Esophagus squamous epithelium (tissue), 5 donors: ENCODE results near the gene FAM209A. TPM values are rescaled to one million over a fixed set of nuclear protein-coding genes. Genes with fewer than 3 reads are reported as not detected.
"Not testable (repeated sequence)": the region's sequence is repeated elsewhere in the genome, so short reads cannot be mapped to it uniquely, and the experiment has no call there.

ENCODE experiments used
- DNase-seq: peaks from one replicate; lab custom pipeline; 2025; lab: John Stamatoyannopoulos, UW
- H3K27ac ChIP-seq, 4 donors: fragments of 200-600 bp; sonication (generic); one replicate each; pipeline ENCODE4 v1.5.1; 2016 to 2019; ENCODE audit warnings: mild to moderate bottlenecking in 1 of 4
- H3K27me3 ChIP-seq, 4 donors: fragments of 200-600 bp; sonication (generic); 1 replicate in 3 of 4; 2 replicates in 1 of 4; pipeline versions ENCODE4 v1.5.1 to v1.6.0; 2017 to 2021; ENCODE audit warnings: antibody characterized with exemption in 1 of 4
- H3K36me3 ChIP-seq, 3 donors: fragments of 200-600 bp; sonication (generic); one replicate each; pipeline ENCODE4 v1.5.1; 2016 to 2019
- H3K4me1 ChIP-seq, 3 donors: fragments of 200-600 bp; sonication (generic); one replicate each; pipeline ENCODE4 v1.5.1; 2017 to 2019
- H3K4me3 ChIP-seq, 4 donors: fragments of 200-600 bp; sonication (generic); 1 replicate in 3 of 4; 2 replicates in 1 of 4; pipeline ENCODE4 v1.5.1; 2016 to 2019; ENCODE audit warnings: mild to moderate bottlenecking in 2 of 4, moderate library complexity in 1 of 4
- H3K9me3 ChIP-seq, 3 donors: fragments of 200-600 bp; sonication (generic); one replicate each; pipeline ENCODE4 v1.5.1; 2016 to 2019
- CTCF ChIP-seq, 6 experiments: fragments of 450-650 bp in 4 of 6; fragments of 200-600 bp in 2 of 6; sonication (generic) in 2 of 6; IDR thresholded peaks; one replicate each; pipeline ENCODE4 v1.5.1; 2016 to 2019; ENCODE audit warnings: antibody characterized with exemption in 6 of 6, mild to moderate bottlenecking in 4 of 6, moderate library complexity in 4 of 6
- POLR2A ChIP-seq, 4 donors: fragments of 450-650 bp; IDR thresholded peaks; one replicate each; pipeline ENCODE4 v1.6.1; 2017; ENCODE audit warnings: antibody characterized with exemption in 4 of 4, mild to moderate bottlenecking in 4 of 4, moderate library complexity in 3 of 4
- WGBS, 2 donors: methylation state at CpG; one replicate each; pipeline ENCODE4 v1.1.5; 2018; 5-methylcytosine and 5-hydroxymethylcytosine counted together
- intact Hi-C: fragments of 100-400 bp; cut with DNase I; formaldehyde crosslinking; loops from one replicate; pipeline ENCODE4 v1.15.0; 2022
- total RNA-seq, 4 donors: library from RNA; depleted of rRNA; stranded (reverse); fragments of >200 nt; gene quantifications; one replicate each; pipeline ENCODE4 v1.1.0, GENCODE V29; 2016
- donor health status: DM: yes; HTN: yes; CAD: no.

The FAM209A gene
- total RNA-seq, 4 donors from 2014 or later: not detected

- 0 to 2% methylated on average over 4 of the region's 4 CpGs for WGBS, 2 donors
- intact Hi-C loops: loop anchor here (10.0 kb wide), 2 partner anchors 420 to 500 kb away; no protein-coding TSS in a partner anchor
- Histone ChIP-seq H3K27ac (peak overlapping the region in 3 of 4 donors; percentile 32 to 72 (median 33)), H3K36me3 (no peaks in the 10 kb centered on the region), H3K9me3 (no peaks in the 10 kb centered on the region), H3K4me1 (peaks cover 0 to 45% (median 7%) of the 10 kb centered on the region in 3 donors), H3K27me3 (no peaks in the 10 kb centered on the region), H3K4me3 (no peak overlapping the region)
- no peak for DNase-seq
- TF ChIP-seq CTCF (IDR thresholded peaks at IDR 0.05): peak in 3 of 6 experiments; percentile 20 to 56 (median 42)
- peak in 1 of 4 donors; percentile 9 for TF ChIP-seq POLR2A (IDR thresholded peaks at IDR 0.05)
These were observed 30.3 kb downstream of the FAM209A start for GRCh38 chr20:56554869-56555268.

- WGBS, 2 donors: 68 to 69% methylated on average over 6 of the region's 6 CpGs
- intact Hi-C loops: loop anchor here (10.0 kb wide), 2 partner anchors 416 to 496 kb away; no protein-coding TSS in a partner anchor
These were observed 34.4 kb downstream of the FAM209A start for GRCh38 chr20:56558968-56559367.

GRCh38 chr20:56564526-56564925, 40.0 kb downstream of the FAM209A start:
- H3K27ac ChIP-seq, DNase-seq, H3K4me3 ChIP-seq, intact Hi-C loops, H3K27me3 ChIP-seq, H3K9me3 ChIP-seq, H3K36me3 ChIP-seq: not testable (repeated sequence)
- peaks cover 9 to 19% (median 10%) of the 10 kb centered on the region in 3 donors for H3K4me1 ChIP-seq
- WGBS, 2 donors: 60 to 82% methylated on average over 1 to 4 of the region's 6 CpGs

More at GRCh38 chr20:56558968-56559367, 34.4 kb downstream of the FAM209A start:
- Histone ChIP-seq H3K36me3 (no peaks in the 10 kb centered on the region), H3K9me3 (no peaks in the 10 kb centered on the region), H3K4me3 (no peak overlapping the region), H3K4me1 (peaks cover 0 to 39% (median 7%) of the 10 kb centered on the region in 3 donors), H3K27me3 (no peaks in the 10 kb centered on the region), H3K27ac (no peak overlapping the region)
- TF ChIP-seq POLR2A (IDR thresholded peaks at IDR 0.05) (no peak), CTCF (IDR thresholded peaks at IDR 0.05) (no peak)
- DNase-seq: no peak

- peaks cover 9 to 17% (median 10%) of the 10 kb centered on the region in 3 donors for H3K4me1 ChIP-seq
- H3K27ac ChIP-seq: peak overlapping the region in 1 of 4 donors; percentile 68
- H3K36me3 ChIP-seq: no peaks in the 10 kb centered on the region
- WGBS, 2 donors: 87 to 89% methylated on average over 4 of the region's 4 CpGs
- H3K9me3 ChIP-seq: no peaks in the 10 kb centered on the region
- H3K27me3 ChIP-seq: no peaks in the 10 kb centered on the region
- intact Hi-C loops: no loop called here
- no peak for DNase-seq
- no peak overlapping the region for H3K4me3 ChIP-seq
- no peak for TF ChIP-seq POLR2A (IDR thresholded peaks at IDR 0.05)
- no peak for TF ChIP-seq CTCF (IDR thresholded peaks at IDR 0.05)
These were observed 41.0 kb downstream of the FAM209A start for GRCh38 chr20:56565511-56565910.

GRCh38 chr20:56566621-56567020, 42.1 kb downstream of the FAM209A start:
- Histone ChIP-seq H3K9me3 (no peaks in the 10 kb centered on the region), H3K4me3 (no peak overlapping the region), H3K27ac (peak overlapping the region in 3 of 4 donors; percentile 6 to 68 (median 30)), H3K36me3 (no peaks in the 10 kb centered on the region), H3K4me1 (peaks cover 9 to 17% (median 10%) of the 10 kb centered on the region in 3 donors), H3K27me3 (no peaks in the 10 kb centered on the region)
- WGBS, 2 donors: 29 to 37% methylated on average over 3 of the region's 3 CpGs
- no peak for DNase-seq
- TF ChIP-seq CTCF (IDR thresholded peaks at IDR 0.05) (no peak), POLR2A (IDR thresholded peaks at IDR 0.05) (no peak)
- intact Hi-C loops: no loop called here
